Measurements from ENCODE around the gene ARAP3.

Gene ARAP3

GRCh38 chr5:141701360-141702119 is 19.5 kb upstream of the ARAP3 start:
- DNase-seq = no peak

GRCh38 chr5:141697586-141697985 is 15.6 kb upstream of the ARAP3 start:
- DNase-seq = no peak

- DNase-seq = no peak
Measured at GRCh38 chr5:141696431-141696830, 14.4 kb upstream of the ARAP3 start.

- DNase-seq = no peak
Measured at GRCh38 chr5:141695627-141696215, 13.7 kb upstream of the ARAP3 start.

- DNase-seq = no peak
Measured at GRCh38 chr5:141694479-141694878, 12.4 kb upstream of the ARAP3 start.

GRCh38 chr5:141692919-141693725 is 11.1 kb upstream of the ARAP3 start:
- peak; percentile 66 to 68 for DNase-seq

GRCh38 chr5:141692533-141692888 is 10.5 kb upstream of the ARAP3 start:
- DNase-seq = no peak

GRCh38 chr5:141691867-141692532 is 10.0 kb upstream of the ARAP3 start:
- peak; percentile 94 to 97 for DNase-seq

GRCh38 chr5:141691286-141691866 is 9.3 kb upstream of the ARAP3 start:
- no peak for DNase-seq

- DNase-seq = no peak
Measured at GRCh38 chr5:141686648-141687416, 4.8 kb upstream of the ARAP3 start.

GRCh38 chr5:141685591-141685990 is 3.6 kb upstream of the ARAP3 start:
- no peak for DNase-seq

- no peak for DNase-seq
Measured at GRCh38 chr5:141683596-141684141, 1.6 kb upstream of the ARAP3 start.

GRCh38 chr5:141681295-141681694 is 735 bp downstream of the ARAP3 start:
- no peak for DNase-seq

- DNase-seq = no peak
Measured at GRCh38 chr5:141680751-141681201, 1.3 kb downstream of the ARAP3 start.

GRCh38 chr5:141680178-141680577 is 1.9 kb downstream of the ARAP3 start:
- DNase-seq = no peak

- DNase-seq = no peak
Measured at GRCh38 chr5:141677415-141677814, 4.6 kb downstream of the ARAP3 start.

- no peak for DNase-seq
Measured at GRCh38 chr5:141675672-141676071, 6.4 kb downstream of the ARAP3 start.

GRCh38 chr5:141674747-141675146 is 7.3 kb downstream of the ARAP3 start:
- DNase-seq = no peak

GRCh38 chr5:141672841-141673813 is 8.9 kb downstream of the ARAP3 start:
- no peak for DNase-seq

- no peak for DNase-seq
Measured at GRCh38 chr5:141672071-141672840, 9.8 kb downstream of the ARAP3 start.
